ENCODE results near the gene MESD. TPM values are rescaled to one million over a fixed set of nuclear protein-coding genes. Genes with fewer than 3 reads are reported as not detected.
"Not testable (repeated sequence)": the region's sequence is repeated elsewhere in the genome, so short reads cannot be mapped to it uniquely, and the experiment has no call there.

MESD gene
- total RNA-seq, 1 donor from 2014 or later, result 21.9 TPM

GRCh38 chr15:80969316-80969715 lies 20.3 kb downstream of the MESD start:
- no peaks in the 10 kb centered on the region for H3K9me3 Mint-ChIP-seq (ENCODE audit: unreplicated experiment)
- H3K27ac Mint-ChIP-seq (ENCODE audit: unreplicated experiment), result no peak overlapping the region
- H3K36me3 Mint-ChIP-seq (ENCODE audit: unreplicated experiment), result peaks cover 2% of the 10 kb centered on the region
- no peak for DNase-seq
- H3K4me1 Mint-ChIP-seq (ENCODE audit: low read depth, unreplicated experiment), result peaks cover 9% of the 10 kb centered on the region
- H3K27me3 Mint-ChIP-seq (ENCODE audit: unreplicated experiment), result no peaks in the 10 kb centered on the region
- H3K4me3 Mint-ChIP-seq (ENCODE audit: unreplicated experiment), result no peak overlapping the region
- TF ChIP-seq, protein P1, sequence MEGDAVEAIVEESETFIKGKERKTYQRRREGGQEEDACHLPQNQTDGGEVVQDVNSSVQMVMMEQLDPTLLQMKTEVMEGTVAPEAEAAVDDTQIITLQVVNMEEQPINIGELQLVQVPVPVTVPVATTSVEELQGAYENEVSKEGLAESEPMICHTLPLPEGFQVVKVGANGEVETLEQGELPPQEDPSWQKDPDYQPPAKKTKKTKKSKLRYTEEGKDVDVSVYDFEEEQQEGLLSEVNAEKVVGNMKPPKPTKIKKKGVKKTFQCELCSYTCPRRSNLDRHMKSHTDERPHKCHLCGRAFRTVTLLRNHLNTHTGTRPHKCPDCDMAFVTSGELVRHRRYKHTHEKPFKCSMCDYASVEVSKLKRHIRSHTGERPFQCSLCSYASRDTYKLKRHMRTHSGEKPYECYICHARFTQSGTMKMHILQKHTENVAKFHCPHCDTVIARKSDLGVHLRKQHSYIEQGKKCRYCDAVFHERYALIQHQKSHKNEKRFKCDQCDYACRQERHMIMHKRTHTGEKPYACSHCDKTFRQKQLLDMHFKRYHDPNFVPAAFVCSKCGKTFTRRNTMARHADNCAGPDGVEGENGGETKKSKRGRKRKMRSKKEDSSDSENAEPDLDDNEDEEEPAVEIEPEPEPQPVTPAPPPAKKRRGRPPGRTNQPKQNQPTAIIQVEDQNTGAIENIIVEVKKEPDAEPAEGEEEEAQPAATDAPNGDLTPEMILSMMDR (IDR thresholded peaks at IDR 0.05; ENCODE audit: partially characterized antibody, unreplicated experiment), result no peak

- H3K4me3 Mint-ChIP-seq (ENCODE audit: unreplicated experiment), result no peak overlapping the region
- peaks cover 12% of the 10 kb centered on the region for H3K36me3 Mint-ChIP-seq (ENCODE audit: unreplicated experiment)
- no peaks in the 10 kb centered on the region for H3K27me3 Mint-ChIP-seq (ENCODE audit: unreplicated experiment)
- peaks cover 2% of the 10 kb centered on the region for H3K9me3 Mint-ChIP-seq (ENCODE audit: unreplicated experiment)
- peaks cover 3% of the 10 kb centered on the region for H3K4me1 Mint-ChIP-seq (ENCODE audit: low read depth, unreplicated experiment)
- TF ChIP-seq, protein P1 (IDR thresholded peaks at IDR 0.05; ENCODE audit: partially characterized antibody, unreplicated experiment), result no peak
- DNase-seq, result no peak
- no peak overlapping the region for H3K27ac Mint-ChIP-seq (ENCODE audit: unreplicated experiment)
Measured at GRCh38 chr15:80967991-80968510, 21.6 kb downstream of the MESD start.

DNA sequence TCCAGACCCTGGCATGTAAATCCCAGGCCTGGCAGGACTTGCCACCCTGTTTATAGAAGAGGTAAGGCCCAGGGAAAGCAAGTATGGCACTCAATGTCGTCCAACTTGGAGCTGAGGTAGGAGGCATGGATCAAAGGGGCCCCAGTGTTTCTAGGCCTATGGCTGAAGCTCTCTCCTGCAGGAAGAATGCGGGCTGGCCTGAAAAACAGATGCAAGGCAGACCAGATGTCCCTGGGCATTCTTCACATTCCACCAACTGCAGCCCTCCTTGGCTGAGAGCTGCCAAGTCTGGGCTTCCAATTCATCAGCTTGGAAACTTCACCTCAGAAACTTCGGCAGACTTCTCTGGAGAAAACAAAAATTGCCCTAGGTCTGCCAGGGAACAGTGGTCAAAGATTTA lies 22.2 kb downstream of the MESD start:
- peaks cover 3% of the 10 kb centered on the region for H3K4me1 Mint-ChIP-seq (ENCODE audit: low read depth, unreplicated experiment)
- DNase-seq, result no peak
- peaks cover 2% of the 10 kb centered on the region for H3K9me3 Mint-ChIP-seq (ENCODE audit: unreplicated experiment)
- H3K36me3 Mint-ChIP-seq (ENCODE audit: unreplicated experiment), result peaks cover 12% of the 10 kb centered on the region
- TF ChIP-seq, protein P1 (IDR thresholded peaks at IDR 0.05; ENCODE audit: partially characterized antibody, unreplicated experiment), result no peak
- no peak overlapping the region for H3K4me3 Mint-ChIP-seq (ENCODE audit: unreplicated experiment)
- no peak overlapping the region for H3K27ac Mint-ChIP-seq (ENCODE audit: unreplicated experiment)
- no peaks in the 10 kb centered on the region for H3K27me3 Mint-ChIP-seq (ENCODE audit: unreplicated experiment)

GRCh38 chr15:80966431-80967197 lies 23.0 kb downstream of the MESD start:
- Mint-ChIP-seq H3K4me1 (ENCODE audit: low read depth, unreplicated experiment) (peaks cover 3% of the 10 kb centered on the region), H3K27ac (ENCODE audit: unreplicated experiment) (no peak overlapping the region), H3K4me3 (ENCODE audit: unreplicated experiment) (no peak overlapping the region), H3K36me3 (ENCODE audit: unreplicated experiment) (peaks cover 12% of the 10 kb centered on the region), H3K9me3 (ENCODE audit: unreplicated experiment) (peaks cover 2% of the 10 kb centered on the region), H3K27me3 (ENCODE audit: unreplicated experiment) (no peaks in the 10 kb centered on the region)
- DNase-seq, result no peak
- TF ChIP-seq, protein P1 (IDR thresholded peaks at IDR 0.05; ENCODE audit: partially characterized antibody, unreplicated experiment), result no peak

- not testable (repeated sequence) for H3K9me3 Mint-ChIP-seq (ENCODE audit: unreplicated experiment); H3K27ac Mint-ChIP-seq (ENCODE audit: unreplicated experiment); H3K27me3 Mint-ChIP-seq (ENCODE audit: unreplicated experiment); H3K4me3 Mint-ChIP-seq (ENCODE audit: unreplicated experiment); DNase-seq
- peaks cover 12% of the 10 kb centered on the region for H3K36me3 Mint-ChIP-seq (ENCODE audit: unreplicated experiment)
- H3K4me1 Mint-ChIP-seq (ENCODE audit: low read depth, unreplicated experiment), result peaks cover 11% of the 10 kb centered on the region
Measured at GRCh38 chr15:80965454-80965853, 24.2 kb downstream of the MESD start.
